CD4-positive, alpha-beta memory T cell (primary cell): ENCODE measurements around the gene MRPS17. TPM values are rescaled to one million over a fixed set of nuclear protein-coding genes. Genes with fewer than 3 reads are reported as not detected.
"Not testable (repeated sequence)": the region's sequence is repeated elsewhere in the genome, so short reads cannot be mapped to it uniquely, and the experiment has no call there.

Experiments used
- CTCF ChIA-PET: fragments of 350-600 bp; sonication (Branson Sonifier 250); formaldehyde crosslinking; loops from one replicate; lab custom pipeline; 2021; ENCODE audit warnings: inconsistent platforms; ENCODE audit not compliant: partially characterized antibody; lab: Charles Lee
- POLR2A ChIA-PET: fragments of 350-600 bp; sonication (Branson Sonifier 250); formaldehyde crosslinking; loops from one replicate; lab custom pipeline; 2021; ENCODE audit not compliant: partially characterized antibody; lab: Charles Lee
- DNase-seq, 5 donors: peaks; one replicate each; pipeline versions ENCODE4 v3.0.0 to v3.0.0-alpha.2; 2020 to 2022; ENCODE audit warnings: mixed read lengths in 1 of 5
- H3K27ac ChIP-seq: one replicate; pipeline ENCODE4 v1.7.0; 2013; ENCODE audit warnings: low read depth, low read length
- H3K27me3 ChIP-seq: 2 replicates; pipeline ENCODE4 v1.7.0; 2013; ENCODE audit warnings: mild to moderate bottlenecking, low read length, moderate library complexity; ENCODE audit not compliant: insufficient read depth
- H3K36me3 ChIP-seq: 2 replicates; pipeline ENCODE4 v1.7.0; 2013; ENCODE audit warnings: mild to moderate bottlenecking, low read length, moderate library complexity; ENCODE audit not compliant: insufficient read depth
- H3K4me1 ChIP-seq: 2 replicates; pipeline ENCODE4 v1.7.0; 2013; ENCODE audit warnings: mild to moderate bottlenecking, low read length, moderate library complexity; ENCODE audit not compliant: insufficient read depth
- H3K4me3 ChIP-seq, 2 donors: one replicate each; pipeline ENCODE4 v1.7.0; 2013; ENCODE audit warnings: low read length in 2 of 2, mild to moderate bottlenecking in 1 of 2
- H3K9me3 ChIP-seq, 2 donors: one replicate each; pipeline ENCODE4 v1.7.0; 2013; ENCODE audit warnings: low read length in 2 of 2, control low read depth in 1 of 2; ENCODE audit not compliant: control insufficient read depth in 1 of 2
- H3K27ac Mint-ChIP-seq, 7 donors: one replicate each; pipeline ENCODE4 v1.8.0; 2020 to 2021; ENCODE audit warnings: mixed read lengths in 7 of 7, mild to moderate bottlenecking in 6 of 7, inconsistent platforms in 3 of 7, moderate library complexity in 3 of 7
- H3K27me3 Mint-ChIP-seq, 2 donors: one replicate each; pipeline ENCODE4 v1.8.0; 2020 to 2021; ENCODE audit warnings: mixed read lengths in 2 of 2
- H3K36me3 Mint-ChIP-seq, 2 donors: one replicate each; pipeline ENCODE4 v1.8.0; 2020 to 2021; ENCODE audit warnings: mixed read lengths in 2 of 2, inconsistent platforms in 1 of 2, mild to moderate bottlenecking in 1 of 2
- H3K4me1 Mint-ChIP-seq, 4 donors: one replicate each; pipeline ENCODE4 v1.8.0; 2020 to 2021; ENCODE audit warnings: mixed read lengths in 4 of 4, mild to moderate bottlenecking in 1 of 4
- H3K4me3 Mint-ChIP-seq, 8 donors: one replicate each; pipeline ENCODE4 v1.8.0; 2020 to 2021; ENCODE audit warnings: mixed read lengths in 8 of 8, mild to moderate bottlenecking in 7 of 8, moderate library complexity in 6 of 8, inconsistent platforms in 3 of 8
- H3K9me3 Mint-ChIP-seq, 8 donors: one replicate each; pipeline ENCODE4 v1.8.0; 2020 to 2021; ENCODE audit warnings: mixed read lengths in 8 of 8, mild to moderate bottlenecking in 5 of 8, inconsistent platforms in 3 of 8, moderate library complexity in 1 of 8
- intact Hi-C: fragments of 100-400 bp; cut with micrococcal nuclease; formaldehyde crosslinking; loops from one replicate; pipeline ENCODE4 v1.15.1; 2023
- polyA plus RNA-seq, 2 donors: library from polyadenylated mRNA; unstranded; fragments of 300-500 nt; fragmentation: Illumina TruSeq; gene quantifications; one replicate each; pipeline ENCODE4 v1.2.3, GENCODE V29; 2021
- total RNA-seq, 2 experiments: library from RNA; stranded (reverse); gene quantifications; one replicate each; pipeline ENCODE4 v1.2.3, GENCODE V29; 2021

MRPS17 gene
- total and polyA plus RNA-seq, 4 experiments from 2014 or later: 11.5 to 17.8 (median 14.1) TPM

DNA sequence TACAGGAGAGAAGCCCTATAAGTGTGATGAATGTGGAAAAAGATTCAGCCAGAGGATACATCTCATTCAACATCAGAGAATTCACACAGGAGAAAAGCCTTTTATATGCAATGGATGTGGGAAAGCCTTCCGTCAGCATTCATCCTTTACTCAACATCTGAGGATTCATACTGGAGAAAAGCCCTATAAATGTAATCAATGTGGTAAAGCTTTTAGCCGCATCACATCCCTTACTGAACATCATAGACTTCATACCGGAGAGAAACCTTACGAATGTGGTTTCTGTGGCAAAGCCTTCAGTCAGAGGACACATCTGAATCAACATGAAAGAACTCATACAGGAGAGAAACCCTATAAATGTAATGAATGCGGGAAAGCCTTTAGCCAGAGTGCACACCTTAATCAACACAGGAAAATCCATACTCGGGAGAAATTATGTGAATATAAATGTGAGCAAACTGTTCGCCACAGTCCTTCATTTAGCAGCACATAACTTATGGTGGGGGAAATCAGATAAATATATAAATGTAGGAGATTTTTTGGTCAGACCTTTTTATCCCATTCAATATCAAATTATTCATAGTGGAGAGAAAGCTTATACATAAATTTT is 12.1 kb upstream of the MRPS17 start:
- Mint-ChIP-seq H3K36me3 (peaks cover 15 to 20% of the 10 kb centered on the region in 2 donors), H3K4me1 (no peaks in the 10 kb centered on the region)

DNA sequence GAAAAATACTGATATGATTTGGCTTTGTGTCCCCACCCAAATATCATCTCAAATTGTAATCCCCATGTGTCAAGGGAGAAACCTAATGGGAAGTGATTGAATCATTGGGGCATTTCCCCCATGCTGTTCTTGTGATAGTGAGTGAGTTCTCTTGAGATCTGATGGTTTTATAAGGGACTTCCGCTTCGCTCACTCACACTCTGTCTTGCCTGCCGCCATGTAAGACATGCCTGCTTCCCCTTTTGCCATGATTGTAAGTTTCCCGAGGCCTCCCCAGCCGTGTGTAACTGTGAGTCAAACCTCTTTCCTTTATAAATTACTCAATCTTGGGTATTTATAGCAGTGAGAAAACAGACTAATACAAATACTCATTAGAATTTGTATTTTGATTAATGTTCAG is 5.1 kb upstream of the MRPS17 start:
- intact Hi-C loops: no loop called here
- H3K36me3 Mint-ChIP-seq: peaks cover under 1 to 11% of the 10 kb centered on the region in 2 donors
- Histone ChIP-seq H3K36me3 (no peaks in the 10 kb centered on the region), H3K27ac (no peak overlapping the region), H3K27me3 (no peaks in the 10 kb centered on the region), H3K4me1 (no peaks in the 10 kb centered on the region), H3K9me3 (no peaks in the 10 kb centered on the region), H3K4me3 (no peak overlapping the region)
- peaks cover 0 to 1% of the 10 kb centered on the region in 2 donors for H3K27me3 Mint-ChIP-seq
- no peak overlapping the region for H3K4me3 Mint-ChIP-seq
- no peak for DNase-seq
- peaks cover 2 to 6% (median 2%) of the 10 kb centered on the region in 4 donors for H3K4me1 Mint-ChIP-seq
- H3K9me3 Mint-ChIP-seq: peaks cover 0 to 35% (median 13%) of the 10 kb centered on the region in 8 donors
- ChIA-PET POLR2A (no interaction called here), CTCF (no interaction called here)
- no peak overlapping the region for H3K27ac Mint-ChIP-seq

More for the DNA sequence above, 12.1 kb upstream of the MRPS17 start:
- DNase-seq: no peak
- Mint-ChIP-seq H3K27ac (no peak overlapping the region), H3K4me3 (no peak overlapping the region), H3K27me3 (peaks cover 0 to 1% of the 10 kb centered on the region in 2 donors), H3K9me3 (peaks cover 5 to 71% (median 46%) of the 10 kb centered on the region in 8 donors)
- Histone ChIP-seq H3K27me3 (no peaks in the 10 kb centered on the region), H3K36me3 (no peaks in the 10 kb centered on the region), H3K9me3 (peaks cover 0 to 5% of the 10 kb centered on the region in 2 donors), H3K4me3 (no peak overlapping the region), H3K4me1 (no peaks in the 10 kb centered on the region), H3K27ac (no peak overlapping the region)
- ChIA-PET POLR2A (no interaction called here), CTCF (no interaction called here)
- intact Hi-C loops: no loop called here

DNA sequence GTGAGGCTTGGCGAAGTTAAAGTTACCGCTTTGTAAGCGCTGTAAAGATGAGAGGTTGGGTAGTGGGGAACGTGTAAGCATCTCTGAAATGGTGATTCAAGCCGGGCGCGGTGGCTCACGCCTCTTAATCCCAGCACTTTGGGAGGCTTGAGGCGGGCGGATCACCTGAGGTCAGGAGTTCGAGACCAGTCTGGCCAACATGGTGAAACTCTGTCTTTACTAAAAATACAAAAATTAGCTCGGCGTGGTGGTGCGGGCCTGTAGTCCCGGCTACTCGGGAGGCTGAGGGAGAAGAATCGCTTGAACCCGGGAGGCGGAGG is 635 bp downstream of the MRPS17 start:
- H3K27ac Mint-ChIP-seq: peak overlapping the region; percentile 87 to 99 (median 98)
- H3K9me3 ChIP-seq, H3K9me3 Mint-ChIP-seq, CTCF ChIA-PET, H3K36me3 ChIP-seq, DNase-seq, POLR2A ChIA-PET, H3K27me3 ChIP-seq, H3K27me3 Mint-ChIP-seq: not testable (repeated sequence)
- peaks cover 12 to 34% (median 18%) of the 10 kb centered on the region in 4 donors for H3K4me1 Mint-ChIP-seq
- intact Hi-C loops: loop anchor here (5.0 kb wide), 1 partner anchor 380 kb away; the partner anchor contains the start of gene VOPP1
- H3K4me3 Mint-ChIP-seq: peak overlapping the region; percentile 92 to 97 (median 94)
- peak overlapping the region; percentile 71 for H3K27ac ChIP-seq
- peak overlapping the region; percentile 88 to 96 for H3K4me3 ChIP-seq
- H3K36me3 Mint-ChIP-seq: peaks cover 10 to 22% of the 10 kb centered on the region in 2 donors
- peaks cover 12% of the 10 kb centered on the region for H3K4me1 ChIP-seq

GRCh38 chr7:55953707-55954475 is 2.2 kb downstream of the MRPS17 start:
- Histone ChIP-seq H3K27ac (no peak overlapping the region), H3K4me3 (no peak overlapping the region), H3K36me3 (no peaks in the 10 kb centered on the region), H3K9me3 (no peaks in the 10 kb centered on the region), H3K27me3 (no peaks in the 10 kb centered on the region), H3K4me1 (peaks cover 12% of the 10 kb centered on the region)
- POLR2A ChIA-PET: no interaction called here
- peaks cover 12 to 39% (median 18%) of the 10 kb centered on the region in 4 donors for H3K4me1 Mint-ChIP-seq
- intact Hi-C loops: loop anchor here (5.0 kb wide), 1 partner anchor 382 kb away; the partner anchor contains the start of gene VOPP1
- DNase-seq: no peak
- CTCF ChIA-PET: interaction anchor here (1.2 to 2.8 kb wide), 2 partner anchors 10 to 312 kb away, joined by 3 to 14 read pairs; partner anchors contain the start of gene NIPSNAP2
- peak overlapping the region in 7 of 8 donors; percentile 54 to 97 (median 92) for H3K4me3 Mint-ChIP-seq
- no peaks in the 10 kb centered on the region for H3K27me3 Mint-ChIP-seq
- peak overlapping the region in 3 of 7 donors; percentile 51 to 78 (median 72) for H3K27ac Mint-ChIP-seq
- H3K36me3 Mint-ChIP-seq: peaks cover 10 to 22% of the 10 kb centered on the region in 2 donors
- H3K9me3 Mint-ChIP-seq: peaks cover 0 to 3% (median 0%) of the 10 kb centered on the region in 8 donors

DNA sequence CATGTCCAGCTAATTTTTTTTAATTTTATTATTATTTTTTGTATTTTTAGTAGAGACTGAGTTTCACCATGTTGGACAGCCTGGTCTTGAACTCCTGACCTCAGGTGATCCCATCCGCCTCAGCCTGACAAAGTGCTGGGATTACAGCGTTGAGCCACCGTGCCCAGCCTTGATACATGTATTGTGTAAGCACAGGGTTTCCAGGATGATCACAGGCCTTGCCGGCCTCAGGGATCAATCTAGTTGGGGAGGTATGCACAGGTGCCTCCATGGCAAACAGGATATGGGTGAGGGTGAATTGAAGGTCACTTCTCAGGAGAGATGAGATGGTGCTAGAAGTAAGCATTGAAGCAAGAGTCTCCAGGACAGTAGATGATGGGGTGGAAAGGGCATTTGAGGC is 5.5 kb downstream of the MRPS17 start:
- no peaks in the 10 kb centered on the region for H3K36me3 ChIP-seq
- Mint-ChIP-seq H3K36me3 (peaks cover 10 to 15% of the 10 kb centered on the region in 2 donors), H3K27me3 (no peaks in the 10 kb centered on the region), H3K4me1 (peaks cover 6 to 26% (median 11%) of the 10 kb centered on the region in 4 donors), H3K27ac (peak overlapping the region in 3 of 7 donors; percentile 39 to 55 (median 52)), H3K9me3 (peaks cover 0 to 2% (median 0%) of the 10 kb centered on the region in 8 donors), H3K4me3 (no peak overlapping the region)
- H3K27ac ChIP-seq: no peak overlapping the region
- intact Hi-C loops: no loop called here
- POLR2A ChIA-PET: no interaction called here
- no peak overlapping the region for H3K4me3 ChIP-seq
- H3K27me3 ChIP-seq: no peaks in the 10 kb centered on the region
- CTCF ChIA-PET: no interaction called here
- H3K9me3 ChIP-seq: no peaks in the 10 kb centered on the region
- peaks cover 9% of the 10 kb centered on the region for H3K4me1 ChIP-seq
- DNase-seq: no peak

GRCh38 chr7:55962014-55962413 is 10.3 kb downstream of the MRPS17 start:
- Mint-ChIP-seq H3K9me3 (peaks cover 0 to 3% (median 0%) of the 10 kb centered on the region in 8 donors), H3K27ac (peak overlapping the region in 2 of 7 donors; percentile 53 to 61), H3K27me3 (no peaks in the 10 kb centered on the region), H3K4me3 (peak overlapping the region in 3 of 8 donors; percentile 27 to 57 (median 36)), H3K36me3 (no peaks in the 10 kb centered on the region), H3K4me1 (peaks cover 21 to 33% (median 25%) of the 10 kb centered on the region in 4 donors)
- Histone ChIP-seq H3K27ac (no peak overlapping the region), H3K4me3 (no peak overlapping the region), H3K36me3 (no peaks in the 10 kb centered on the region), H3K27me3 (no peaks in the 10 kb centered on the region), H3K4me1 (peaks cover 15% of the 10 kb centered on the region), H3K9me3 (no peaks in the 10 kb centered on the region)
- CTCF ChIA-PET: interaction anchor here (0.5 to 3.0 kb wide), 8 partner anchors 8 to 548 kb away, joined by 3 to 14 read pairs (median 4); partner anchors contain the start of gene MRPS17
- intact Hi-C loops: loop anchor here (10.0 kb wide), 1 partner anchor 497 kb away; no protein-coding TSS in a partner anchor
- no peak for DNase-seq
- POLR2A ChIA-PET: interaction anchor here (1.2 kb wide), 1 partner anchor 597 kb away, joined by 3 read pairs; the partner anchor contains the start of gene LANCL2
